ENCODE results near the gene UPK1A.

The UPK1A gene

GRCh38 chr19:35727053-35727955 lies 61.0 kb downstream of the UPK1A start:
- no peak overlapping the region for H3K4me3 ChIP-seq (replicated peaks; ENCODE audit: low read depth, low read length)
- no peak for TF ChIP-seq CTCF (IDR thresholded peaks at IDR 0.05; ENCODE audit: low read depth, low read length, missing control alignments)
- DNase-seq (ENCODE audit: extremely low read depth, low read depth) = no peak
